Middle frontal gyrus (tissue), 1 donor: Measurements from ENCODE around the gene PIAS1.

Experiments used
- DNase-seq: peaks from one replicate; pipeline ENCODE4 v3.0.0-alpha.2; 2015; ENCODE audit warnings: low spot score; ENCODE audit errors: extremely low spot score

PIAS1 gene

DNA sequence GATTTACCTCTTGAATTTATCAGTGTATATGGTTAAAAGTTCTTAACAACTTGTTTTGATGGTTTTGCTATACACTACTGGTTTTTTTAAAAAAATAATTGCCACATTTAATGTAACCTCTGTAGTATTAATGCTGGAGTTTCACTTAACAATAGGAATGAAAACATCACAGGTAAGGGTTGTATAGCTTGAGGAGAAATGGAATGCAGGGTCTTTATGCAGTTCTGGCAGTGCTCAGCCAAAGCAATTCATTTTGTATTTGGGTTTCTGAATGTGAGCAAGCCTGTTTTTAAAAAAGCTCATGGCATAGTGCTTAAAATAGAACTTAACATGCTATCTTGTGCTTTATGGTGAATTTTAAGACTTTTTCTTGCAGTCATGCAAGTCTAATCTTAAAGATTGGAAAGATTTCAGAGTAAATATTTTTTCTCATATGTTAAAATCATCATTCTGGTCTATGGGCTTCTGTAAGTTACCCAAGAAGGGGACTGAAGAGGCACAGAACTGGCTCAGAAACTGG, 8.9 kb downstream of the PIAS1 start:
- no peak for DNase-seq

- no peak for DNase-seq
Observed at GRCh38 chr15:68063606-68064005, 9.5 kb downstream of the PIAS1 start.

DNA sequence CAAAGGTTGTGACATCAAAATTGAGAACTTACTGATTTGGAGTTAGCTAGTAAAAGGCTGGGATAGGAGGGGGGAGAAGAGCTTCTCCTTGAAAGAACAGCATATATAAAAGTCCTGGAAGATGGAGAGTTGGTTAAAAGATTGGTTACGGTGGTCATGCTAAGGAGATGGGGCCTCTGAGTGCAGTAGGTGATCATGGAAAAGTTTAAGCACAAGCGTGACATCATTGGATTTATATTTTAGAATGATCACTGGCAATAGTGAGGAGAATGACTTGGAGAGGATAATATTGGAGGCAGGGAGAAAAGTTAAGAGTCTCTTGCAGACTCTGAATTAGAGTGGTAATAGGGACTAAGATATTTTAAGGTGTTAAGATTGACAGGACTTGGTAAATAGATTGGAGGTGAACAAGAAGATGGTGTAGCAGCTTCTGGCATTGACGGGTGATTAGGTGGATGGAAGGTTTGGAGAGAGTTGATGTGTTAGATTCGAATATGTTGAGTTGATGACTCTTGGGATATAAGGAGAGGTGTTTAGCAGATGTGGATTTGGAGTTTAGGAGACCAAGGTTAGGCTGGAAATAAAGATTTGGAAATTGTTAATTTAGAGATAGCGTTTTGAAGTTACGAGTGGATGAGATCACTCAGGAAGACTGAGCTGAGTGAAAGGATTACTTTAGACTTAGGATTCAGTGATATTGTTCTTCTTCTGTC, 19.6 kb downstream of the PIAS1 start:
- no peak for DNase-seq

DNA sequence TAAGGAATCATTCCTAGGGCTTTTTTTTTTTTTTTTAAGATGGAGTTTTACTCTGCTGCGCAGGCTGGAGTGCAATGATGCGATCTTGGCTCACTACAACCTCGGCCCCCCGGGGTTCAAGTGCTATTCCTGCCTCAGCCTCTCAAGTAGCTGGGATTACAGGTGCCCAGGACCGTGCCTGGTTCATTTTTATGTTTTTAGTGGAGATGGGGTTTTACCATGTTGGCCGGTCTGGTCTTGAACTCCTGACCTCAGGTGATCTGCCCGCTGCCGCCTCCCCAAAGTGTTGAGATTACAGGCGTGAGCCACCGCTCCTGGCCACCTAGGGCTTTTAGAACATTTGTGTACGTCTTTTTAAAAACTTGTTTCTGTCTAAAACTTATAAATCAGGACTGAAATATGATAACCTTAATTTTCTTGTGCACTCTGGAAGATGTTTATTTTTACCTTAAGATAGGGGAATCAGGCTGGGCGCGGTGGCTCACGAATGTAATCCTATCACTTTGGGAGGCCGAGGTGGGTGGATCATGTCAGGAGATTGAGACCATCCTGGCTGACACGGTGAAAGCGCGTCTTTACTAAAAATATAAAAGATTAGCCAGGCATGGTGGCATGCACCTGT, 21.8 kb downstream of the PIAS1 start:
- DNase-seq = no peak

- DNase-seq = no peak
Observed at GRCh38 chr15:68078365-68078764, 24.2 kb downstream of the PIAS1 start.

DNA sequence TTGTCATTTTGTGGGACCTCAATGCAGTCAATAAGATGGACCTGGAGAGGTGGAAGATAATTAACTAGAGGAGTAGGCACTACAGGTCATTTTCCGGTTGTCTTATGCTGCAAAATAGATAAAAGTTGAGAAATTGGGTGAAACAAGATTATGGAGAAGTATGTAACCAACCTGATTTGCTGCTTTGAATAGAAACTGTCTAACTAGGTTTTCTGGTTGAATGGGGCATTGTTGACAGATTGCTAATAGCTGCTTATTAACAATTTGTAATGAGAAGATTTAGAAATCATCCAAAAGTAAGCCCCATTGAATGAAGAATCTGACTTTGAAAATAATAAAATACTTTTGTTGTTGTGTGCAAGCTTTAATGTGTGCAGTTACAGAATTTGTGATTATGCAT, 26.2 kb downstream of the PIAS1 start:
- no peak for DNase-seq

DNA sequence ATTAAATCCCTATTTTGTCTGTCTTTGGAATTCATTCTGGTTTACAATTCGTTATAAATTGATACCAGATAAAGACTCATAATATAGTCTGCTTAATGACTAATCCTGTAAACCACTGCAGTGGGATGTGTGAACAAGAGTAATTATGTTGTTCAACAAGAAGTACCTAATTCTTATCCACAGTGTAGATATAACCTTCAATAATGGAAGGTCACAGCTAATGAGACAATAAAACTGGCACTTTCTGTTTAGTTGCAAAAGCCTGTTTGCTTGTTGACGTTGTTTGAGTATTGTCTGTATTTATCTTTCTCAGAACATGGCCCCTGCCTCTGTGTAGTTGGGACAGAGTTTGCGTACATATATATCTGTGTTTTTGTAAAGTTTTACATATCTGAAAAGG, 26.7 kb downstream of the PIAS1 start:
- no peak for DNase-seq

- no peak for DNase-seq
Observed at GRCh38 chr15:68081869-68082505, 27.9 kb downstream of the PIAS1 start.

DNA sequence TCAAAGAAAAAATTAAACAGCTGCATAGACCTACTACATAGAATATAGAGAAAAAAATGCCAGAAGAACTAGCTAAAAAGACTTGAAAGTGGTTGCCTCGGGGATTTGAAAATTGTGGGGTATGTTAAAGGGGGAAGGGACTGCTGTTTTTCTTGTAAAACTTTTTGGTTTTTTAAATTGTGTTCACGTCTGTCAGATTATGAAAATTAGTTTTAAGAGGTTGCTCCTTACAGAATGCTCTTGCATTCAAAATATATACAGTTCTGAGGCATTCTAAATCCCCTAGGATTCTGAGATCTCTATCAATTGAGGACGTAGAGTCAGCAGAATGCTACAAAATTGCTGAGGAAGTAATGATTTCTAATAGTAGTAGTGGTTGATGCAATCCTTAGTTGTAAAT, 28.6 kb downstream of the PIAS1 start:
- DNase-seq = no peak

GRCh38 chr15:68083463-68083862, 29.3 kb downstream of the PIAS1 start:
- no peak for DNase-seq

GRCh38 chr15:68085052-68085451, 30.9 kb downstream of the PIAS1 start:
- DNase-seq = no peak

DNA sequence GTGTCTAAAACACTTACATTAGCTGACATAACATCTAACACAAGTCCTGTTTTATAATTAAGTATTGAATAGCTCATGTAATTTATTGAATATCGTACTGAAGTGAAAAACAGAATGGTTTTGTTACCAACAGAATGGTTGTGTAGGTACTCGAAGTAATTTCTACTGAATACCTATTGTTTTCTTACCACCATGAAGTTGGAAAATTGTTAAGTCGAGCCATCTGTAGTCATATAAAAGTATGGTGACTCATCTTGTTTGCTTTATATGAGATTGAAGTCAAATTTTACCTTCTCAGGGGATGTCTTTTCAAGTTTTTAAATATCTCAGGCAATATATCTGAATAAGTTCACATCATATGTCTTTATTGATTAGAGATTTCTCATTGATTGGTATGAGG, 37.6 kb downstream of the PIAS1 start:
- no peak for DNase-seq

DNA sequence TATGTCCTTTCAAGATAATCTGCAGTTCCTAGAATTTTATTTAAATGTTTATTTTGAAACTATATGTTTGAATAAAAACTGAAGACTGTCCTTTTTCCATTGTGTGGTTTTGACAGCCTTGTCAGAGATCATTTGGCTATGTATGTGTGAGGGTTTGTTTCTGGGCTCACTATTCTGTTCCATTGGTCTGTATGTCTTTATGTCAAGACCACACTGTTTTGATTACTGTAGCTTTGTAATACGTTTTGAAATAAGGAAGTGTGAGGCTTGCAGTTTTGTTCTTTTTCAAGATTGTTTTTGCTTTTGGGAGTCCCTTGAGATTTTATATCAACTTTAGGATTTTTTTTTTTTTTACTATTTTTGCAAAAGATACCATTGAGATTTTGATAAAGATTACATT, 42.0 kb downstream of the PIAS1 start:
- DNase-seq = no peak

- no peak for DNase-seq
Observed at GRCh38 chr15:68097029-68097428, 42.9 kb downstream of the PIAS1 start.

DNA sequence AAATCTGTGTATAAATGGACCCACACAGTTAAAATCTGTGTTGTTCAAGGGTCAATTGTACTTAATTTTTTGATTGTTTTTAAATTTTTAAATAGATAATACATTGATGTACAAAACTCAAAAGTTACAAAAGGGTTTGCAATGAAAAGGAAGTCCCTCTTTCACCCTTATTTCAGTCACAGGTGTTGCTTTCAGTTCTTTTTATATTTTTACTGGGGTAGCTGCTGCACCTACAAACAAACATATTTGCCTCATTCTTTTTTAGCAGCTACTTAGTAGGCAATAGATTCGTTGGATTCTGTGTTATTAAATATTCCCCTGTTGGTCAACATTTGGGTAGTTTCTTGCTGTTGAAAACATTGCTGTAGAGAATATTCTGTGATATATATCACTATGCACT, 44.4 kb downstream of the PIAS1 start:
- DNase-seq = no peak

DNA sequence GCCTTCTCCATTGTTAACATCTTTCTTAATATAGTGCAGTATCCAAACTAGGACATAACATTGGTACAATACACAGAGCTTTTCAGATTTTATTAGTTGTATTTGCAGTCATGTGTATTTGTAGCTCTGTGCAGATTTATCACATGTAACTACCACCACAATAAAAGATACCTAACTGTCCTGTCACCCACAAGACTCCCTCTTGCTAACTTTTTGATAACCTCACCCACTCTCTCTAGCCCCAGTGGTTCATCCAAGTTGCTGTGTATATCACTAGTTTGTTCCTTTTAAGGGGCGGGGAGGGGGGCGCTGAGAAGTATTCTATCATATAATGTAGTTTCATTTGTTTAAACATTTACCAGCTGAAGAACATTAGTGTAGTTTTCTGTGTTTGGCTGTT, 46.1 kb downstream of the PIAS1 start:
- no peak for DNase-seq

DNA sequence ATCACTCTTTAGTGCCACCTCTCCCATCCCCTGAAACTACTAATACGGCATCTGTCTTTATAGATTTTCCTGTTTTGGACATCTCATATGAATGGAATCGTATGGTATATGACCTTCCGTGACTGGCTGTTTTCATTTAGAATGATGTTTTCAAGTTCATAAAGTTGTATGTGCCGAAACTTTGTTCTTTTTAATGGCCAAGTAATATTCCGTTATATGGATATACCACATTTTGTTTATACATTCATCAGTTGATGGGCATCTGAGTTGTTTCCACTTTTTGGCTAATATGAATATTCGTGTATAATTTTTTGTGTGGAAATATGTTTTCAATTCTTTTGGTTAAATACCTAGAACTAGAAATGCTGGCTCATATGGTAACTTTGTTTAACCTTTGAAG, 49.5 kb downstream of the PIAS1 start:
- no peak for DNase-seq

- DNase-seq = no peak
Observed at GRCh38 chr15:68106656-68107055, 52.5 kb downstream of the PIAS1 start.

DNA sequence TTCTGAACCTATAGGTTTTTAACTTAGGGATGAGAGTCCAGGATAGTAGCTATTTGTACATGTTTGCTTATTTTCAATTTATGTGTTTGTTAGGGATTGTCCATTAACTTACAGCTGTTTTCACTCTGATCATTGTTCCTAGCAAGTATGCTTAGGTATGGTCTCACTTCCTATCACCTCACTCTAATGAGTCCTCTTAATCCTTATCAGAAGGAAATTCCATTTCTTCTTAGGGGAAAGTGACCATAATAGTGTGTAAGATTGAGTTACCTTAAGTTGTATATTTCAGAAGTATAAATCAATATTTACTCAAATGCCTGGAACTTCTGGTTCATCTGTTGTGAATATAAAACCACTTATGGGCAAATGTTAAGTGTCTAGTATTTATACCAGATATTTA, 53.0 kb downstream of the PIAS1 start:
- DNase-seq = no peak

- no peak for DNase-seq
Observed at GRCh38 chr15:68112706-68113105, 58.6 kb downstream of the PIAS1 start.

DNA sequence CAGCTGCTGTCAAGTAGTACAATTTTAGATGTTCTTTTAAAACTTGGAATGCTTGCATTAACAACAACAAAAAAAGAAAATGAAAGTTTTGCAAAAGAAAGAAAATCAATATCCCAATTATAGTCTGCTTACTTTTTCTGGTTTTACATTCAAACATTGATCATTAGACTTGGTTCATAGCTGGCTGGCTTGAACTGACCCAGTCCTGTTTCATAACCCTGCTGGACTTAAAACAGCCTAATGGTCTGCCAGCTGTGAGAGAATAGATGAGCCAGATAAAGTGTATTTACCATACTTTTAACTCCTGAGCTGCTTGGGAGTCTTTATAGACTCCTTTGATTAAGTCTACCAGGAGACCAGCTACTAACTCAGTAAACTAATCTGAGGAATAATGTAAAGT, 59.2 kb downstream of the PIAS1 start:
- no peak for DNase-seq

GRCh38 chr15:68113751-68114150, 59.6 kb downstream of the PIAS1 start:
- DNase-seq = no peak

DNA sequence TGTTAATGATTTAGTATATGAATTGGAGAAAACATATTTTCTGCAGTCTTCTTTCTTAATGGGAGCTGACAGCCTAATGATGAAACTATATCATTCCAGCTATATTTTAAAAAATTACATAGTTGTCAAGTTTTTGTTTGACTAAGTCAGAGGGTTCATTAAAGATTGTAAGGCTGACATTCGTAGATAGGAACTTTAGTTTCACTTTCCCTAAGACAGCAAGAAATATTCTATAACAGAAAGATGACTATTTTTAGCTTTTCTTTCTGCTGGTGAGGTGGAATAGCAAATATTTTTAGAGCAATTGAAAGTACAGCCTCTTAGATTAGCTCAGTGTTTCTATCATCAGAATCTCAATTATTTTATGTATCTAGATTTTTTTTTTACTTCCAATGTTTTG, 60.2 kb downstream of the PIAS1 start:
- DNase-seq = no peak
